Lower leg skin (tissue), 3 donors: ENCODE measurements around the gene SYTL2.

ENCODE experiments used
- CTCF ChIP-seq, 3 donors: fragments of 450-650 bp; IDR thresholded peaks; one replicate each; pipeline ENCODE4 v1.5.1; 2016; ENCODE audit warnings: antibody characterized with exemption in 3 of 3, mild to moderate bottlenecking in 3 of 3, moderate library complexity in 2 of 3
- POLR2A ChIP-seq, 2 donors: fragments of 450-650 bp; IDR thresholded peaks; one replicate each; pipeline ENCODE4 v1.6.1; 2016 to 2017; ENCODE audit warnings: antibody characterized with exemption in 2 of 2, mild to moderate bottlenecking in 1 of 2, moderate library complexity in 1 of 2

DNA sequence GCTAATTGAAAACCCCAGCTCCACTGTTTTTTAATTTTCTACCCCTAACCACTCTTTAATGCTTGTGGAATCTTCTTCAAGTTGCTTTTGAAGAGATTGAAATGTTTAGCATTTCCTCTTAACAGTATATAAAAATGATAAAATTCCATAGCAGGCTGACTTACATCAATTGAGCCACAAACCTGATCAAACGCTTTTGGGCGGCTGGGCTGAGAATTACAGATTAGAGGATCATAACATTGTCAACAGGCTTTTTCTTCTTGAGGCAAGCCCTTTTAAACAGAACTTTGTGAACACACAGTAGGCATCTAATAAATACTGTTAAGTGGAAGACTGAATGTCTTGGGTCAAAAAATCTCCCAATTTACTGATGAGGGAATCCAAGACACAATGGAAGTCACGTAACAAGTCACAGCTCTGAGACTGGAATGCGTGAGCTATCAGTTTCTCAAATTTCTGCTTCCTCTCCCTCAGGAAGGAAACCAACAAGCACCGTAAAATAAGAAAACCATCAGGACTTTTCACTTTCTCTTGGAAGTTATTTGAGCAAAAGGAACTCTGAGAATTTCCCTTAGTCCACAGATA, 75.0 kb downstream of the SYTL2 start:
- TF ChIP-seq POLR2A (IDR thresholded peaks at IDR 0.05) = no peak
- no peak for TF ChIP-seq CTCF (IDR thresholded peaks at IDR 0.05)
